CD4-positive, alpha-beta T cell (primary cell): ENCODE data around the gene RUNX2. TPM values are rescaled to one million over a fixed set of nuclear protein-coding genes. Genes with fewer than 3 reads are reported as not detected.

ENCODE experiments used
- ATAC-seq: fragments of 200-7000 bp; cut with Tn5 transposase; one replicate; pipeline ENCODE4 v1.10.0; 2022; ENCODE audit warnings: mild to moderate bottlenecking; ENCODE audit not compliant: poor library complexity
- CTCF ChIA-PET: fragments of 350-600 bp; sonication (Branson Sonifier 250); formaldehyde crosslinking; loops from one replicate; lab custom pipeline; 2021; ENCODE audit warnings: antibody characterized with exemption, inconsistent platforms; lab: Charles Lee
- POLR2A ChIA-PET: fragments of 350-600 bp; sonication (Branson Sonifier 250); formaldehyde crosslinking; loops from one replicate; lab custom pipeline; 2021; ENCODE audit warnings: antibody characterized with exemption, inconsistent platforms; lab: Charles Lee
- DNase-seq, 14 experiments: peaks; one replicate each; pipeline ENCODE4 v3.0.0-alpha.2; 2013 to 2020; ENCODE audit warnings: mixed read lengths in 2 of 14
- H3K27ac ChIP-seq, 2 donors: one replicate each; pipeline versions ENCODE4 v1.5.1 to v1.7.0; 2013; ENCODE audit warnings: low read length in 2 of 2, low read depth in 1 of 2, mild to moderate bottlenecking in 1 of 2
- H3K27me3 ChIP-seq, 2 experiments: 1 replicate in 1 of 2; 2 replicates in 1 of 2; pipeline versions ENCODE4 v1.6.1 to v1.7.0; 2013; ENCODE audit warnings: low read length in 2 of 2, control low read depth in 1 of 2, mild to moderate bottlenecking in 1 of 2, moderate library complexity in 1 of 2; ENCODE audit not compliant: insufficient read depth in 2 of 2, control insufficient read depth in 1 of 2
- H3K36me3 ChIP-seq: one replicate; pipeline ENCODE4 v1.6.1; 2013; ENCODE audit warnings: low read length, control low read depth; ENCODE audit not compliant: insufficient read depth
- H3K4me1 ChIP-seq: one replicate; pipeline ENCODE4 v1.6.1; 2013; ENCODE audit warnings: low read length, control low read depth; ENCODE audit not compliant: insufficient read depth
- H3K4me3 ChIP-seq: one replicate; pipeline ENCODE4 v1.5.1; 2013; ENCODE audit warnings: mild to moderate bottlenecking, low read length, moderate library complexity
- H3K9me3 ChIP-seq, 2 experiments: 1 replicate in 1 of 2; 2 replicates in 1 of 2; pipeline versions ENCODE4 v1.6.1 to v1.7.0; 2013; ENCODE audit warnings: low read length in 2 of 2, mild to moderate bottlenecking in 2 of 2, control low read depth in 1 of 2, moderate library complexity in 1 of 2; ENCODE audit not compliant: control insufficient read depth in 1 of 2, insufficient read depth in 1 of 2
- H3K27ac Mint-ChIP-seq: one replicate; pipeline ENCODE4 v1.8.0; 2020; ENCODE audit warnings: mixed read lengths
- H3K27me3 Mint-ChIP-seq: one replicate; pipeline ENCODE4 v1.8.0; 2021; ENCODE audit warnings: mixed read lengths
- H3K36me3 Mint-ChIP-seq: one replicate; pipeline ENCODE4 v1.8.0; 2021; ENCODE audit warnings: low read depth, mixed read lengths
- H3K4me1 Mint-ChIP-seq: one replicate; pipeline ENCODE4 v1.8.0; 2021; ENCODE audit warnings: low read depth, mixed read lengths
- H3K4me3 Mint-ChIP-seq: one replicate; pipeline ENCODE4 v1.8.0; 2020; ENCODE audit warnings: mild to moderate bottlenecking, mixed read lengths
- H3K9me3 Mint-ChIP-seq: one replicate; pipeline ENCODE4 v1.8.0; 2020; ENCODE audit warnings: mixed read lengths
- intact Hi-C, 2 experiments: fragments of 100-400 bp; cut with DNase I in 1 of 2; cut with micrococcal nuclease in 1 of 2; formaldehyde crosslinking; loops; one replicate each; pipeline versions ENCODE4 v1.15.1 to v1.9.0; 2023 to 2025; cut with DNase I, micrococcal nuclease
- total RNA-seq, 174 experiments: library from RNA in 2 of 174; stranded (reverse) in 2 of 174; gene quantifications; one replicate each; pipeline ENCODE4 v1.2.3 and lab custom pipeline; 2021 to 2026
- TF ChIP-seq, protein P1 (sequence below): fragments of 200-600 bp; IDR thresholded peaks from one replicate; pipeline ENCODE4 v1.8.0; 2022; ENCODE audit warnings: antibody characterized with exemption, mild to moderate bottlenecking

Gene RUNX2
- total RNA-seq, 2 experiments from 2014 or later, result 17.5 to 18.0 TPM

DNA sequence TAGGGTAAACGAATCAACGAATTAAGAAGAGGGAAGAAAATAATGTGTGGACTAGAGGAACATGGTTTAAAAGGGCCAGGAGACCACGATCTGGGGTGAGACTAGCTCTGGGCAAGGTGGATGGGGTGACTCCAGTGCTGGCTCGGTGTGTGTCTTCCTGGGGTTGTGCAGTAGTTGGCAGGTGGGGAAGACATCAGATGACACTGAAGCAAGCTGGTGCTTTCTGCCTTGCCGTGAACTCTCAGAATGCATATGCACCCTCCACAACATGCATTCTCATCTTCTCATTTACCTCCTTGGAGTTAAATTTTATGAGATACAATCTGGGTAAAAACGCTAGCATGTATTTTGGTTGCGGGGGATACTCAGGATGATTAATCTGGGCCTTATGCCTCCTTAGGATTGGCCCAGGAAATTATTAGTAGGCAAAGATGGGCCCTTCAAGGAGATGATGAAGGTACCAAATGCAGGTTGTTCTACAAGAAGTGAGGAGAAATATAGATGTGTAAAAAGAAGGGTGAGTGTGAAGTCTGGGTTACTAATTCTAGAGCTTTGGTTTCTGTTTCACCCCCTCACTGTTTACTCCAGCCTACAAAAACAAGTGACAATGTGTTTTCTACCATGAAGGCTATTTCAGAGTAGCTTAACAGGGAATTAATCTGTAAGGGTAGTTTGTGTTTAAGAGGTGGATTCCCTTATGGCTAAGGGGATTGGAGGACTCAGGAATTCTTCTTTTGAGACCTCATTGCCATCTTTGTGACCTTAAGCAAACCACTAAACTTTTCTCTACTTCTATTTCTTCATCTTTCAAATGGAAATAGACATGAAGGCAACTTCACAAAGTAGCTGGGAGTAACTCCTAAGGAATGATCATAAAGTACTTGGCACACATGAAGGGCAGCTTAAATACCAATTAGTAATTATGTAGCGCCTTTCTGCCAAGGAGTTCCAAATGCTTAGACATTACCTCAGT is 120.6 kb downstream of the RUNX2 start:
- Histone ChIP-seq H3K4me3 (no peak overlapping the region), H3K27me3 (no peaks in the 10 kb centered on the region), H3K27ac (no peak overlapping the region), H3K9me3 (no peaks in the 10 kb centered on the region), H3K36me3 (peaks cover 19% of the 10 kb centered on the region), H3K4me1 (peaks cover 70% of the 10 kb centered on the region)
- Mint-ChIP-seq H3K9me3 (no peaks in the 10 kb centered on the region), H3K4me1 (peaks cover 70% of the 10 kb centered on the region), H3K36me3 (peaks cover 47% of the 10 kb centered on the region), H3K4me3 (no peak overlapping the region), H3K27me3 (no peaks in the 10 kb centered on the region), H3K27ac (peak overlapping the region; percentile 31)
- ChIA-PET CTCF (no interaction called here), POLR2A (interaction anchor here (0.6 to 1.8 kb wide), 4 partner anchors 10 to 1258 kb away, joined by 3 to 6 read pairs (median 3); partner anchors contain the start of gene SUPT3H)
- ATAC-seq (no peak), DNase-seq (no peak)
- TF ChIP-seq, protein P1, sequence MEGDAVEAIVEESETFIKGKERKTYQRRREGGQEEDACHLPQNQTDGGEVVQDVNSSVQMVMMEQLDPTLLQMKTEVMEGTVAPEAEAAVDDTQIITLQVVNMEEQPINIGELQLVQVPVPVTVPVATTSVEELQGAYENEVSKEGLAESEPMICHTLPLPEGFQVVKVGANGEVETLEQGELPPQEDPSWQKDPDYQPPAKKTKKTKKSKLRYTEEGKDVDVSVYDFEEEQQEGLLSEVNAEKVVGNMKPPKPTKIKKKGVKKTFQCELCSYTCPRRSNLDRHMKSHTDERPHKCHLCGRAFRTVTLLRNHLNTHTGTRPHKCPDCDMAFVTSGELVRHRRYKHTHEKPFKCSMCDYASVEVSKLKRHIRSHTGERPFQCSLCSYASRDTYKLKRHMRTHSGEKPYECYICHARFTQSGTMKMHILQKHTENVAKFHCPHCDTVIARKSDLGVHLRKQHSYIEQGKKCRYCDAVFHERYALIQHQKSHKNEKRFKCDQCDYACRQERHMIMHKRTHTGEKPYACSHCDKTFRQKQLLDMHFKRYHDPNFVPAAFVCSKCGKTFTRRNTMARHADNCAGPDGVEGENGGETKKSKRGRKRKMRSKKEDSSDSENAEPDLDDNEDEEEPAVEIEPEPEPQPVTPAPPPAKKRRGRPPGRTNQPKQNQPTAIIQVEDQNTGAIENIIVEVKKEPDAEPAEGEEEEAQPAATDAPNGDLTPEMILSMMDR, result no peak
- intact Hi-C loops, result no loop called here

- ChIA-PET CTCF (no interaction called here), POLR2A (no interaction called here)
- no peak for DNase-seq
- Mint-ChIP-seq H3K4me3 (no peak overlapping the region), H3K9me3 (no peaks in the 10 kb centered on the region), H3K27ac (peak overlapping the region; percentile 1), H3K4me1 (peaks cover 63% of the 10 kb centered on the region), H3K36me3 (peaks cover 35% of the 10 kb centered on the region), H3K27me3 (no peaks in the 10 kb centered on the region)
- Histone ChIP-seq H3K4me1 (peaks cover 61% of the 10 kb centered on the region), H3K27me3 (no peaks in the 10 kb centered on the region), H3K36me3 (peaks cover 13% of the 10 kb centered on the region), H3K27ac (no peak overlapping the region), H3K9me3 (no peaks in the 10 kb centered on the region), H3K4me3 (no peak overlapping the region)
- no peak for ATAC-seq
- TF ChIP-seq, protein P1, result no peak
- intact Hi-C loops, result no loop called here
Measured at GRCh38 chr6:45450132-45450531, 122.0 kb downstream of the RUNX2 start.

DNA sequence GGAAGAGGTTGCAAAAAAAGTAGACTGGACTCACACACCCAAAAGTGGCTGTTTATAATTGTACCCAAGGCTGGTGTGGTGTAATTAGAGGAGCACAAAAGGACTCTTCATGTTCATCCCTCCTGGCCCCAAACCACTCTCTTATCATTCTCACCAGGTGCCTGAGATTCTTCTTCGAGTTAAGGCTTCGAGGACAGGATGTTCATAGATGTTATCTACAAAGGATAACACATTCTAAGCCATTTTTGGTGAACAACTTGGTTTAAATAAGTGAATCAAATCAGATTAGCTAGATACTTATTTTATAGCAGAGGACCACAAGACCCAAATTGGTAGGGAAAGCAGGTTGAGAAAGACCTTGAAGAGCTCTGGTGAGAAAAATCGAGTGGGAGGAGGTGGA is 122.7 kb downstream of the RUNX2 start:
- CTCF ChIA-PET, result no interaction called here
- Mint-ChIP-seq H3K9me3 (no peaks in the 10 kb centered on the region), H3K27ac (peak overlapping the region; percentile 1), H3K36me3 (peaks cover 28% of the 10 kb centered on the region), H3K4me3 (peak overlapping the region; percentile 45), H3K4me1 (peaks cover 57% of the 10 kb centered on the region), H3K27me3 (no peaks in the 10 kb centered on the region)
- Histone ChIP-seq H3K9me3 (no peaks in the 10 kb centered on the region), H3K27ac (peak overlapping the region in 1 of 2 donors; percentile 37), H3K27me3 (no peaks in the 10 kb centered on the region), H3K36me3 (peaks cover 12% of the 10 kb centered on the region), H3K4me3 (no peak overlapping the region), H3K4me1 (peaks cover 54% of the 10 kb centered on the region)
- ATAC-seq (peak; percentile 59), DNase-seq (peak in 3 of 14 experiments; percentile 47 to 57 (median 57))
- POLR2A ChIA-PET, result interaction anchor here (1.0 to 1.6 kb wide), 3 partner anchors 10 to 136 kb away, joined by 3 to 4 read pairs (median 3); no protein-coding TSS in a partner anchor
- TF ChIP-seq, protein P1, result no peak
- intact Hi-C loops, result no loop called here
